GM20431 (cell line): ENCODE measurements around the gene AOAH.

Experiments used
- in situ Hi-C: fragments of 300-500 bp; cut with MseI, MboI; formaldehyde crosslinking; loops from one replicate; pipeline ENCODE4 v1.15.0; 2020; ENCODE audit warnings: low sequenced_read_pairs; ENCODE audit not compliant: unreplicated experiment

AOAH gene

GRCh38 chr7:36723951-36724664 lies at the start of gene AOAH:
Gene AOAH, minus strand, starts transcription at chr7:36724494. Its CDS starts 346 bp downstream, at chr7:36724148.
- in situ Hi-C loops: no loop called here

GRCh38 chr7:36766451-36766850 lies 42.2 kb upstream of the AOAH start:
- in situ Hi-C loops: no loop called here

GRCh38 chr7:36765605-36766004 lies 41.3 kb upstream of the AOAH start:
- in situ Hi-C loops: no loop called here

GRCh38 chr7:36764929-36765328 lies 40.6 kb upstream of the AOAH start:
- in situ Hi-C loops: no loop called here

GRCh38 chr7:36763132-36763816 lies 39.0 kb upstream of the AOAH start:
- in situ Hi-C loops: no loop called here

GRCh38 chr7:36762394-36762793 lies 38.1 kb upstream of the AOAH start:
- in situ Hi-C loops: no loop called here

GRCh38 chr7:36761835-36762234 lies 37.5 kb upstream of the AOAH start:
- in situ Hi-C loops: no loop called here

GRCh38 chr7:36760856-36761762 lies 36.8 kb upstream of the AOAH start:
- in situ Hi-C loops: no loop called here

- in situ Hi-C loops: no loop called here
Measured at GRCh38 chr7:36758879-36759278, 34.6 kb upstream of the AOAH start.

GRCh38 chr7:36755484-36755883 lies 31.2 kb upstream of the AOAH start:
- in situ Hi-C loops: no loop called here

GRCh38 chr7:36752026-36752711 lies 27.9 kb upstream of the AOAH start:
- in situ Hi-C loops: no loop called here

- in situ Hi-C loops: no loop called here
Measured at GRCh38 chr7:36750451-36750850, 26.2 kb upstream of the AOAH start.

GRCh38 chr7:36749282-36749960 lies 25.1 kb upstream of the AOAH start:
- in situ Hi-C loops: no loop called here

GRCh38 chr7:36748017-36748487 lies 23.8 kb upstream of the AOAH start:
- in situ Hi-C loops: no loop called here

- in situ Hi-C loops: no loop called here
Measured at GRCh38 chr7:36747280-36748016, 23.2 kb upstream of the AOAH start.

GRCh38 chr7:36746347-36746746 lies 22.1 kb upstream of the AOAH start:
- in situ Hi-C loops: no loop called here

- in situ Hi-C loops: no loop called here
Measured at GRCh38 chr7:36742911-36743775, 18.8 kb upstream of the AOAH start.

GRCh38 chr7:36741866-36742265 lies 17.6 kb upstream of the AOAH start:
- in situ Hi-C loops: no loop called here
